ENCODE results near the gene HINT2. TPM values are rescaled to one million over a fixed set of nuclear protein-coding genes. Genes with fewer than 3 reads are reported as not detected.

Gene HINT2
- total RNA-seq, 2 donors from 2014 or later = 31.3 to 35.0 TPM

DNA sequence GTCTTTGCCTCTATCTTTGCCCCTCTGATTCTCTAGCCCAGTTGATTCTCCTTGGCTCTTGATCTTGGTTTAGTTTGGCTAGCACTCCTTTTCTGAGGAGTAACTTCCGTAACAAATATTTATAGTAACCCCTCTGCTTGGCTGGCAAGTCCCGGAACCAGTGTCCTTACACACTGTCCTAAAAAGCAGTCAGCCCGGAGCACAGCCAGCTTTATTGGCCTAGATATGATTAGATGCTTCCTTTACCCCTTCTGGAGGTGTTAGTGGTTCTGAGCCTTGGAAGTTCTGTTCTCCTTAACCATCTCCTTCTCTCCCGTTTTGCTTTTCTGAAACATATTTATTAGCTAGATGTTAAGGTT lies 43.8 kb downstream of the HINT2 start:
- TF ChIP-seq CTCF (IDR thresholded peaks at IDR 0.05) = no peak
- DNase-seq (ENCODE audit: low spot score) = no peak
- no peaks in the 10 kb centered on the region for H3K9me3 ChIP-seq
- H3K27ac ChIP-seq = peak overlapping the region; percentile 69 to 75
- H3K4me3 ChIP-seq = no peak overlapping the region
- no peaks in the 10 kb centered on the region for H3K36me3 ChIP-seq
- H3K27me3 ChIP-seq = no peaks in the 10 kb centered on the region
- H3K4me1 ChIP-seq = peaks cover 0 to 31% of the 10 kb centered on the region in 2 donors

- H3K4me3 ChIP-seq = no peak overlapping the region
- TF ChIP-seq CTCF (IDR thresholded peaks at IDR 0.05) = no peak
- H3K4me1 ChIP-seq = peaks cover 0 to 22% of the 10 kb centered on the region in 2 donors
- H3K27me3 ChIP-seq = no peaks in the 10 kb centered on the region
- no peak for DNase-seq (ENCODE audit: low spot score)
- no peak overlapping the region for H3K27ac ChIP-seq
- H3K9me3 ChIP-seq = no peaks in the 10 kb centered on the region
- H3K36me3 ChIP-seq = no peaks in the 10 kb centered on the region
These were observed 45.1 kb downstream of the HINT2 start for GRCh38 chr9:35769763-35770162.

- no peak for TF ChIP-seq CTCF (IDR thresholded peaks at IDR 0.05)
- Histone ChIP-seq H3K36me3 (no peaks in the 10 kb centered on the region), H3K4me3 (no peak overlapping the region), H3K9me3 (no peaks in the 10 kb centered on the region), H3K27me3 (no peaks in the 10 kb centered on the region), H3K27ac (no peak overlapping the region), H3K4me1 (peaks cover 0 to 22% of the 10 kb centered on the region in 2 donors)
- DNase-seq (ENCODE audit: low spot score) = no peak
These were observed 47.4 kb downstream of the HINT2 start for GRCh38 chr9:35767458-35767857.

- Histone ChIP-seq H3K27me3 (no peaks in the 10 kb centered on the region), H3K9me3 (no peaks in the 10 kb centered on the region), H3K36me3 (no peaks in the 10 kb centered on the region), H3K4me3 (no peak overlapping the region), H3K4me1 (peaks cover 0 to 18% of the 10 kb centered on the region in 2 donors), H3K27ac (no peak overlapping the region)
- TF ChIP-seq CTCF (IDR thresholded peaks at IDR 0.05) = no peak
- no peak for DNase-seq (ENCODE audit: low spot score)
These were observed 47.8 kb downstream of the HINT2 start for GRCh38 chr9:35766997-35767396.

GRCh38 chr9:35763803-35764202 lies 51.0 kb downstream of the HINT2 start:
- Histone ChIP-seq H3K9me3 (no peaks in the 10 kb centered on the region), H3K36me3 (no peaks in the 10 kb centered on the region), H3K27ac (no peak overlapping the region), H3K27me3 (no peaks in the 10 kb centered on the region), H3K4me1 (peaks cover 0 to 16% of the 10 kb centered on the region in 2 donors), H3K4me3 (no peak overlapping the region)
- TF ChIP-seq CTCF (IDR thresholded peaks at IDR 0.05) = no peak
- no peak for DNase-seq (ENCODE audit: low spot score)

DNA sequence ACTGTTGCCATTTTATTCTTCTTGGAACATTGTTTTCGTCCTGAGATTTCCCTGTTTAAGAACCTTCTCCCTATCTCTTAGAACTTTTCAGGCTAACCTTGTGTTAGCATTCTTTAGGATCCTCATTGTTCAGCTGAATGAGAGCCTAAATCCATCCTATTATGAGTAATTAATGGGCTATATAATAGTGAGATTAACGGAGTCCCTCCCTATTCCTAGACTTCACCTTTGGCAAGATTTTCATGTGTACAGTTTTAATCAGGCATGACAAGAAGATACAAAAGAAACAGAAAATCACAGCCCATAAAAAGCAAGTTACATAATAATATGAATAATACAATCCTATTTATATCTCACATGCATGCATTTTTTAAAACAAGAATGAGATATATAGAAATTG lies 51.7 kb downstream of the HINT2 start:
- no peaks in the 10 kb centered on the region for H3K27me3 ChIP-seq
- no peak for TF ChIP-seq CTCF (IDR thresholded peaks at IDR 0.05)
- no peak for DNase-seq (ENCODE audit: low spot score)
- H3K27ac ChIP-seq = no peak overlapping the region
- no peaks in the 10 kb centered on the region for H3K9me3 ChIP-seq
- H3K4me3 ChIP-seq = no peak overlapping the region
- H3K36me3 ChIP-seq = no peaks in the 10 kb centered on the region
- H3K4me1 ChIP-seq = peaks cover 0 to 21% of the 10 kb centered on the region in 2 donors
